ENCODE data around the gene DCDC1. TPM values are rescaled to one million over a fixed set of nuclear protein-coding genes. Genes with fewer than 3 reads are reported as not detected.

The DCDC1 gene
- total and polyA plus RNA-seq, 9 of the 15 experiments (the other 6 are each of a cell fraction or from before 2014, with no cell fraction given), result 0.05 to 0.18 (median 0.08) TPM; not detected in 3

DNA sequence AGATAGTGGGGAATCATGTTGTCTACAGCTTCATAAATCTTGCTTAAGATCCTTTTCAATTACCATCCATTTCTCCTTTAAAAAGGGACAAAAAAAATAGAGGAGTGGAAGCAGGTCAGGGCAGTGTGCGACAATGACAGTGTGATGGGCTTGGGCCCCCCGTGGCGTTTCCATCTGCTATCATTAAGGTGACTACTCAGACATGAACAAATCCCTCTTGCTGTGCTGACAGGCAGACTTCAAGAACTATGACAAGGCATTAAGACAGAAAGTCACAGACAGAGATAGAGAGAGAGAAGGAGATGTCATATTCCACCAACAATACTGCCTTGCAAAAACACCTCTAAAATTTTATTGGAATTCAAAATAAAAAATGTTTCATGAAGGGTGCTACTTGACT is 263.2 kb downstream of the DCDC1 start:
- BruUV-seq (replicated peaks), result no TSS peak
- Histone ChIP-seq H3K4me3 (no peak overlapping the region), H3K9me1 (ENCODE audit: control insufficient read depth, insufficient read depth, low read length) (no peaks in the 10 kb centered on the region), H3K9ac (ENCODE audit: insufficient read depth in 1 of 2, low read depth in 2 of 2, low read length in 2 of 2) (no peak overlapping the region), H4K20me1 (replicated peaks; ENCODE audit: control insufficient read depth, insufficient read depth, low read length) (no peaks in the 10 kb centered on the region), H3K9me3 (replicated peaks; ENCODE audit: control insufficient read depth, insufficient read depth, low read depth, low read length) (no peaks in the 10 kb centered on the region), H3K79me2 (ENCODE audit: control insufficient read depth, insufficient read depth, low read length) (no peaks in the 10 kb centered on the region), H3K4me2 (ENCODE audit: insufficient read depth, low read length) (no peak overlapping the region), H3K4me1 (replicated peaks in 1 of 2; ENCODE audit: control insufficient read depth in 2 of 2, insufficient read depth in 2 of 2, low read length in 2 of 2) (no peaks in the 10 kb centered on the region), H3K27me3 (ENCODE audit: control insufficient read depth in 2 of 2, insufficient read depth in 2 of 2, low read length in 2 of 2) (no peaks in the 10 kb centered on the region), H3K36me3 (ENCODE audit: control insufficient read depth, insufficient read depth, low read length) (no peaks in the 10 kb centered on the region), H3K27ac (ENCODE audit: extremely low read depth, low read depth, low read length) (no peak overlapping the region), H2AFZ (ENCODE audit: low read depth, low read length) (no peak overlapping the region)
- ChIA-PET CTCF (ENCODE audit: low intra/inter-chr PET ratio) (interaction anchor here (1.2 to 1.7 kb wide), 2 partner anchors 764 to 1069 kb away, joined by 5 to 7 read pairs; no protein-coding TSS in a partner anchor), POLR2A (no interaction called here)
- intact Hi-C loops (cut with micrococcal nuclease), result loop anchor here (2.0 to 10.0 kb wide), 2 partner anchors 778 to 1066 kb away; no protein-coding TSS in a partner anchor
- TF ChIP-seq CBFA2T2 (conservative IDR thresholded peaks at IDR 0.05), result no peak
- TF ChIP-seq PRPF4 (IDR thresholded peaks at IDR 0.05; ENCODE audit: insufficient read depth, low read depth, low read length, poor library complexity, severe bottlenecking), result no peak
- no peak for TF ChIP-seq BHLHE40 (IDR thresholded peaks at IDR 0.05; ENCODE audit: low read length)
- no peak for TF ChIP-seq HIVEP1 (CRISPR knock-in tag; IDR thresholded peaks at IDR 0.05)
- TF ChIP-seq ZNF232 (CRISPR knock-in tag; IDR thresholded peaks at IDR 0.05), result no peak
- TF ChIP-seq GATAD2A (IDR thresholded peaks at IDR 0.05), result no peak
- TF ChIP-seq ZNF445 (CRISPR knock-in tag; IDR thresholded peaks at IDR 0.05; ENCODE audit: low read depth), result no peak
- TF ChIP-seq FOS (IDR thresholded peaks at IDR 0.05; ENCODE audit: extremely low read depth, insufficient read length), result no peak
- TF ChIP-seq, protein P1, sequence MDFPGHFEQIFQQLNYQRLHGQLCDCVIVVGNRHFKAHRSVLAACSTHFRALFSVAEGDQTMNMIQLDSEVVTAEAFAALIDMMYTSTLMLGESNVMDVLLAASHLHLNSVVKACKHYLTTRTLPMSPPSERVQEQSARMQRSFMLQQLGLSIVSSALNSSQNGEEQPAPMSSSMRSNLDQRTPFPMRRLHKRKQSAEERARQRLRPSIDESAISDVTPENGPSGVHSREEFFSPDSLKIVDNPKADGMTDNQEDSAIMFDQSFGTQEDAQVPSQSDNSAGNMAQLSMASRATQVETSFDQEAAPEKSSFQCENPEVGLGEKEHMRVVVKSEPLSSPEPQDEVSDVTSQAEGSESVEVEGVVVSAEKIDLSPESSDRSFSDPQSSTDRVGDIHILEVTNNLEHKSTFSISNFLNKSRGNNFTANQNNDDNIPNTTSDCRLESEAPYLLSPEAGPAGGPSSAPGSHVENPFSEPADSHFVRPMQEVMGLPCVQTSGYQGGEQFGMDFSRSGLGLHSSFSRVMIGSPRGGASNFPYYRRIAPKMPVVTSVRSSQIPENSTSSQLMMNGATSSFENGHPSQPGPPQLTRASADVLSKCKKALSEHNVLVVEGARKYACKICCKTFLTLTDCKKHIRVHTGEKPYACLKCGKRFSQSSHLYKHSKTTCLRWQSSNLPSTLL (IDR thresholded peaks at IDR 0.05), result no peak
- TF ChIP-seq ZSCAN32 (CRISPR knock-in tag; IDR thresholded peaks at IDR 0.05), result no peak
- in situ Hi-C loops (cut with MboI), result loop anchor here (10.0 to 25.0 kb wide), 2 partner anchors 781 to 1058 kb away; no protein-coding TSS in a partner anchor
- FAIRE-seq, result no peak
- ATAC-seq, result no peak
- DNase-seq (ENCODE audit: extremely low read depth in 1 of 4, low spot score in 3 of 4), result no peak
- WGBS (ENCODE audit: insufficient coverage, low coverage, missing lambda C conversion rate), result 5% methylated on average over 3 of the region's 3 CpGs

All from K562 (cell line).